Neural cell (in vitro differentiated cells): ENCODE results near the gene SLCO3A1. TPM values are rescaled to one million over a fixed set of nuclear protein-coding genes. Genes with fewer than 3 reads are reported as not detected.

Source experiments
- H2AFZ ChIP-seq: fragments of 200-600, 300-800 bp; sonication (generic), shearing (Covaris generic); 2 replicates; pipeline ENCODE4 v1.6.0; 2014; ENCODE audit warnings: low read depth, mild to moderate bottlenecking, antibody characterized with exemption, low read length, moderate library complexity
- H3F3A ChIP-seq: fragments of 200-600 bp; shearing (Covaris generic); 2 replicates; pipeline ENCODE4 v1.6.1; 2016; ENCODE audit warnings: mild to moderate bottlenecking, moderate library complexity, mixed read lengths, antibody characterized with exemption, low read length; ENCODE audit not compliant: insufficient read depth, poor library complexity, severe bottlenecking
- H3K27ac ChIP-seq: fragments of 200-600, 300-800 bp; sonication (generic), shearing (Covaris generic); 2 replicates; pipeline ENCODE4 v1.5.1; 2014; ENCODE audit warnings: mild to moderate bottlenecking, low read length, moderate library complexity
- H3K27me3 ChIP-seq: fragments of 300-800, 200-600 bp; sonication (generic), shearing (Covaris generic); 2 replicates; pipeline ENCODE4 v1.6.0; 2014; ENCODE audit warnings: mild to moderate bottlenecking, low read depth, low read length, moderate library complexity; ENCODE audit not compliant: insufficient read depth
- H3K36me3 ChIP-seq: fragments of 300-800, 200-600 bp; sonication (generic), shearing (Covaris generic); 2 replicates; pipeline ENCODE4 v1.5.1; 2014; ENCODE audit warnings: mild to moderate bottlenecking, antibody characterized with exemption, low read length, moderate library complexity; ENCODE audit not compliant: insufficient read depth
- H3K4me2 ChIP-seq: fragments of 300-800, 200-600 bp; sonication (generic), shearing (Covaris generic); 2 replicates; pipeline ENCODE4 v1.6.0; 2014; ENCODE audit warnings: mild to moderate bottlenecking, low read length
- H3K4me3 ChIP-seq: fragments of 300-800, 200-600 bp; sonication (generic), shearing (Covaris generic); 2 replicates; pipeline ENCODE4 v1.5.1; 2014; ENCODE audit warnings: mild to moderate bottlenecking, low read length, moderate library complexity
- H3K79me2 ChIP-seq: fragments of 200-600 bp; shearing (Covaris generic); replicated peaks from 2 replicates; pipeline ENCODE4 v1.6.0; 2014; ENCODE audit warnings: mild to moderate bottlenecking, low read length, moderate library complexity; ENCODE audit not compliant: insufficient read depth
- H3K9ac ChIP-seq: fragments of 300-800, 200-600 bp; sonication (generic), shearing (Covaris generic); 2 replicates; pipeline ENCODE4 v1.6.1; 2016; ENCODE audit warnings: mild to moderate bottlenecking, low read length, mixed read lengths
- H3K9me2 ChIP-seq: fragments of 200-600 bp; shearing (Covaris generic); 2 replicates; pipeline ENCODE4 v1.6.1; 2016; ENCODE audit warnings: mild to moderate bottlenecking, low read length, mixed read lengths; ENCODE audit not compliant: insufficient read depth
- H3K9me3 ChIP-seq: fragments of 200-600, 300-800 bp; sonication (generic), shearing (Covaris generic); 2 replicates; pipeline ENCODE4 v1.6.1; 2016; ENCODE audit warnings: mild to moderate bottlenecking, mixed run types, low read length, moderate library complexity, mixed read lengths
- H4K20me1 ChIP-seq: fragments of 200-600 bp; shearing (Covaris generic); 2 replicates; pipeline ENCODE4 v1.6.1; 2016; ENCODE audit warnings: mild to moderate bottlenecking, mixed run types; ENCODE audit not compliant: insufficient read depth
- EP300 ChIP-seq: fragments of 450-650 bp; conservative IDR thresholded peaks from 2 replicates; pipeline ENCODE4 v1.6.1; 2014; ENCODE audit warnings: antibody characterized with exemption, mild to moderate bottlenecking, moderate library complexity; ENCODE audit not compliant: poor library complexity, severe bottlenecking
- EZH2 ChIP-seq: fragments of 200-600, 300-800 bp; shearing (Covaris generic), sonication (generic); IDR thresholded peaks from 2 replicates; pipeline ENCODE4 v1.6.1; 2014; ENCODE audit warnings: antibody characterized with exemption, low read length, borderline replicate concordance, mild to moderate bottlenecking; ENCODE audit not compliant: insufficient read depth, poor library complexity, severe bottlenecking
- MXI1 ChIP-seq: fragments of 450-650 bp; conservative IDR thresholded peaks from 2 replicates; pipeline ENCODE4 v1.6.1; 2014; ENCODE audit warnings: antibody characterized with exemption, mild to moderate bottlenecking; ENCODE audit not compliant: poor library complexity, severe bottlenecking
- POLR2AphosphoS5 ChIP-seq: IDR thresholded peaks from 2 replicates; pipeline ENCODE4 v1.6.1; 2012
- RAD21 ChIP-seq: fragments of 450-650 bp; conservative IDR thresholded peaks from 2 replicates; pipeline ENCODE4 v1.6.1; 2014; ENCODE audit warnings: antibody characterized with exemption, mild to moderate bottlenecking, moderate library complexity
- SMC3 ChIP-seq: fragments of 450-650 bp; conservative IDR thresholded peaks from 2 replicates; pipeline ENCODE4 v1.6.1; 2014; ENCODE audit warnings: antibody characterized with exemption, mild to moderate bottlenecking, moderate library complexity; ENCODE audit not compliant: poor library complexity
- TAF1 ChIP-seq: IDR thresholded peaks from 2 replicates; pipeline ENCODE4 v1.6.1; 2012; ENCODE audit warnings: low read depth
- polyA plus RNA-seq: library from polyadenylated mRNA; depleted of rRNA; stranded (reverse); fragments of >200 nt; gene quantifications from 2 replicates; pipeline ENCODE4 v1.2.3, GENCODE V29; 2014
- TF ChIP-seq, protein P1 (sequence below): IDR thresholded peaks from 2 replicates; pipeline ENCODE4 v1.6.1; 2012; ENCODE audit warnings: borderline replicate concordance
- TF ChIP-seq, protein P2 (sequence below): fragments of 450-650 bp; IDR thresholded peaks from 2 replicates; pipeline ENCODE4 v1.5.1; 2014; ENCODE audit warnings: antibody characterized with exemption, mild to moderate bottlenecking, moderate library complexity; ENCODE audit not compliant: poor library complexity, severe bottlenecking

SLCO3A1 gene
- polyA plus RNA-seq, 1 donor from 2014 or later = 14.2 TPM

DNA sequence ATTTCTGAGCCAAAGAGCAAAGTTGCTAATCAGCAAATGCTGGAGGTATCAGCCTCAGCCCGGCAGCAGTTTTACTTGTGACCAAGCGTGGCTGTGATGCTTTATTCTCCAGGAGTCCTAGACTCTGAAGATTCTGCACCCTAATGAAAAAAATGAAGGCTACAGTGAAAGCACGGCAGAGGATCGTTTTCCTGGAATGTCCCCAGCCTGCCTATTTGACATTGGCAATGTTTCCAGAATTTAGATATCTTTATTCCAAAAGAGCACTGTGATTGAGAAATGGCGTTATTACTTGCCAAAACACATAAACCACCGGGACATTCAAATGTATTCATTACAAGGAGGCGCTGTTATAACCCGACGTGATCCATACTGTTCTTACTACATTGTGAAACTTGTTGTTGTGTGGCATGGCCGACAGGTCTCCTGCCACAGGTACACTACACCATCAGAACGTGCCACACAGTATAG lies 263.8 kb downstream of the SLCO3A1 start:
- Histone ChIP-seq H2AFZ (no peak overlapping the region), H3K4me3 (no peak overlapping the region), H3K36me3 (peaks cover 11% of the 10 kb centered on the region), H3K9ac (no peak overlapping the region), H3F3A (no peaks in the 10 kb centered on the region), H4K20me1 (no peaks in the 10 kb centered on the region), H3K4me2 (no peak overlapping the region), H3K9me2 (no peaks in the 10 kb centered on the region), H3K27ac (no peak overlapping the region), H3K27me3 (no peaks in the 10 kb centered on the region), H3K9me3 (no peaks in the 10 kb centered on the region), H3K79me2 (no peaks in the 10 kb centered on the region)
- TF ChIP-seq EZH2 (no peak), SMC3 (no peak), RAD21 (no peak), TAF1 (no peak), EP300 (no peak)

DNA sequence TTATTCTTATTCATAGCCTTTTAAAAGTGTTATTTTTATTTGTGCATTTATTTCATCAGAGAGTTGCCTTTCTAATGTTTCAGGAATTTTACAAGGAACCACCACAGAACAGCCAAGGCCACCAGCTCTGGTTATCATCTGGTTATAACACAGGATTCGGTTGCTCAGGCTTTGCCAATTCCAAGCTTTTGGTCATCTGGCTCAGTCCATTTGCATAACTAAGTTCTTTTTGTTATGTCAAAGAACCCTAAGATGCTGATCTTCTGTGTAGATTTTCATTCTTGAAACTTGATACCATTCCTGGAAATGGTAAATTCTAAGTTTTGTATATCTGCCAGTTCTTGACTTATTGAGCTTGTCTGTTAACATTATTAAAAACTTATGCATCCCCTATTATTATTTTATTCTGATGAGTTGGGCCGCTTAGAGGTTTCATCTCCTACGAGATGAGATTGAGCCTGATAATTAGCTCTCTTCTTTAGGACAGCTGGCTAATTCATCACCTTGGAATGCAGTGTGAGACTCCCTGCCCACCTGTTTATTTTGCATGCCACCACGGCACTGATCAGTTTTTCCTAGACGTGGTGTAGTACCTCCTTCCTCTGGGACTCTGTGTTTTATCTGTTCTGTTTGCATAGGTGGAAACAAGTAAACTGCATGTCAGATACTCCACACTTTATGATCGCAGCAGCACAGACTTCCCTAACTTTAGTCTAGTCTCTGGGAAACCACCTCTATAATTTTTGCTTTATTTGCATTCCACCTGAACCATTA lies 264.8 kb downstream of the SLCO3A1 start:
- Histone ChIP-seq H3K4me3 (no peak overlapping the region), H4K20me1 (no peaks in the 10 kb centered on the region), H3K27me3 (no peaks in the 10 kb centered on the region), H3K4me2 (no peak overlapping the region), H3K36me3 (peaks cover 11% of the 10 kb centered on the region), H3F3A (no peaks in the 10 kb centered on the region), H3K9ac (no peak overlapping the region), H2AFZ (no peak overlapping the region), H3K9me3 (no peaks in the 10 kb centered on the region), H3K9me2 (no peaks in the 10 kb centered on the region), H3K79me2 (no peaks in the 10 kb centered on the region), H3K27ac (no peak overlapping the region)
- TF ChIP-seq EZH2 = no peak
- no peak for TF ChIP-seq SMC3
- TF ChIP-seq, protein P1, sequence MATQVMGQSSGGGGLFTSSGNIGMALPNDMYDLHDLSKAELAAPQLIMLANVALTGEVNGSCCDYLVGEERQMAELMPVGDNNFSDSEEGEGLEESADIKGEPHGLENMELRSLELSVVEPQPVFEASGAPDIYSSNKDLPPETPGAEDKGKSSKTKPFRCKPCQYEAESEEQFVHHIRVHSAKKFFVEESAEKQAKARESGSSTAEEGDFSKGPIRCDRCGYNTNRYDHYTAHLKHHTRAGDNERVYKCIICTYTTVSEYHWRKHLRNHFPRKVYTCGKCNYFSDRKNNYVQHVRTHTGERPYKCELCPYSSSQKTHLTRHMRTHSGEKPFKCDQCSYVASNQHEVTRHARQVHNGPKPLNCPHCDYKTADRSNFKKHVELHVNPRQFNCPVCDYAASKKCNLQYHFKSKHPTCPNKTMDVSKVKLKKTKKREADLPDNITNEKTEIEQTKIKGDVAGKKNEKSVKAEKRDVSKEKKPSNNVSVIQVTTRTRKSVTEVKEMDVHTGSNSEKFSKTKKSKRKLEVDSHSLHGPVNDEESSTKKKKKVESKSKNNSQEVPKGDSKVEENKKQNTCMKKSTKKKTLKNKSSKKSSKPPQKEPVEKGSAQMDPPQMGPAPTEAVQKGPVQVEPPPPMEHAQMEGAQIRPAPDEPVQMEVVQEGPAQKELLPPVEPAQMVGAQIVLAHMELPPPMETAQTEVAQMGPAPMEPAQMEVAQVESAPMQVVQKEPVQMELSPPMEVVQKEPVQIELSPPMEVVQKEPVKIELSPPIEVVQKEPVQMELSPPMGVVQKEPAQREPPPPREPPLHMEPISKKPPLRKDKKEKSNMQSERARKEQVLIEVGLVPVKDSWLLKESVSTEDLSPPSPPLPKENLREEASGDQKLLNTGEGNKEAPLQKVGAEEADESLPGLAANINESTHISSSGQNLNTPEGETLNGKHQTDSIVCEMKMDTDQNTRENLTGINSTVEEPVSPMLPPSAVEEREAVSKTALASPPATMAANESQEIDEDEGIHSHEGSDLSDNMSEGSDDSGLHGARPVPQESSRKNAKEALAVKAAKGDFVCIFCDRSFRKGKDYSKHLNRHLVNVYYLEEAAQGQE = no peak
- TF ChIP-seq MXI1 = no peak
- TF ChIP-seq POLR2AphosphoS5 = no peak
- TF ChIP-seq TAF1 = no peak
- TF ChIP-seq RAD21 = no peak
- TF ChIP-seq, protein P2, sequence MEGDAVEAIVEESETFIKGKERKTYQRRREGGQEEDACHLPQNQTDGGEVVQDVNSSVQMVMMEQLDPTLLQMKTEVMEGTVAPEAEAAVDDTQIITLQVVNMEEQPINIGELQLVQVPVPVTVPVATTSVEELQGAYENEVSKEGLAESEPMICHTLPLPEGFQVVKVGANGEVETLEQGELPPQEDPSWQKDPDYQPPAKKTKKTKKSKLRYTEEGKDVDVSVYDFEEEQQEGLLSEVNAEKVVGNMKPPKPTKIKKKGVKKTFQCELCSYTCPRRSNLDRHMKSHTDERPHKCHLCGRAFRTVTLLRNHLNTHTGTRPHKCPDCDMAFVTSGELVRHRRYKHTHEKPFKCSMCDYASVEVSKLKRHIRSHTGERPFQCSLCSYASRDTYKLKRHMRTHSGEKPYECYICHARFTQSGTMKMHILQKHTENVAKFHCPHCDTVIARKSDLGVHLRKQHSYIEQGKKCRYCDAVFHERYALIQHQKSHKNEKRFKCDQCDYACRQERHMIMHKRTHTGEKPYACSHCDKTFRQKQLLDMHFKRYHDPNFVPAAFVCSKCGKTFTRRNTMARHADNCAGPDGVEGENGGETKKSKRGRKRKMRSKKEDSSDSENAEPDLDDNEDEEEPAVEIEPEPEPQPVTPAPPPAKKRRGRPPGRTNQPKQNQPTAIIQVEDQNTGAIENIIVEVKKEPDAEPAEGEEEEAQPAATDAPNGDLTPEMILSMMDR = no peak
- TF ChIP-seq EP300 = no peak
